Diencephalon (tissue), 1 donor: Measurements from ENCODE around the gene SLC35A3. TPM values are rescaled to one million over a fixed set of nuclear protein-coding genes. Genes with fewer than 3 reads are reported as not detected.

ENCODE experiments used
- small RNA-seq: library from RNA; depleted of rRNA; stranded (forward); fragments of <200 nt; gene quantifications from one replicate; pipeline ENCODE3, GENCODE V24; 2014
- total RNA-seq: library from RNA; depleted of rRNA; stranded (reverse); fragments of >200 nt; gene quantifications from one replicate; pipeline ENCODE4 v1.2.3, GENCODE V29; 2014

Gene SLC35A3
- total RNA-seq, result 27.9 TPM

DNA sequence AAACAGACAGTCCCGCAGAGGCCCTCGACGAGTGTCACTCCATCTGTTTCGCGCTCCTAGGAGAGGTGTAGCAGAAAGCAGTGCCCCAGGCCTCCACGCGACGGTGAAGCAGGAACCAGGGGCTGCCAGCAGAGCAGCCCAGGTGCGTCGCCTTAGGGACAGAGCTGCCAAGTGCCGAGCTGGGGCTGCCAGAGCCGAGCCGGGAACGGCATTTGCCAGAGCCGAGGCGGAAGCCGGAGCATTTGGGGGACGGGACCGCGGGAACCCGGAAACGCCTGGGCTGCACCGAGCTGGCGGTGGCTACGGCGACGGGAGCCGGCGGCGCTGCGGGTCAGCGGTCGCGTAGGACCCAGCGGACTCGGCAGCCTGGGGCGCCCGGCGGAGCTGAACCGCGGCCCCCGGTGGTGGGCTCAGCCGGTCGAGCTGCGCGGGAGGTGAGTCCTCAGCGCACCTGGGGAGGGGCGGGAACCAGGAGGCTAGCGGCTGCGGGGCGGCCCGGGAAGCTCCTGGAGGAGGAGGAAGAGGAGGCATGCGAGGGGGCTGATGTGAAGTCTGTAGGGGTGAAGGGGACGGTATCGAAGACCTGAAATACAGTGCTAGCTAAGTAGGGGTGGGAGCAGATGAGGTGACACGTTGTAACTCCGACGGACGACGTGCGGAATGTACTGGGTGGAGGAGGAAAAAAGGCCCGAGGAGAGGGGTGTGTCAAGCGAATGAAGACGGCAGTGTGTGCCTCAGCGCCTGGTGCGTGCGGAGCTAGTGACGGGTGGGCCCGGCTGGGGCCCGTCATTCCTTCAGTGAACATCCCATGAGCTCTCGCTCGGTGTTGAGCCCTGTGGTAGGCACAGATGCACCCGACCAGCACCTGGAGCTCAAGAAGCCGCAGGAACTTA is at the start of gene SLC35A3:
TSS of gene SLC35A3 (plus strand) at position 268 of the 893 bp plus-strand sequence. CDS start 23,559 bp downstream, outside the sequence.

Small RNAs within 50 kb of the gene (small RNA-seq; reads per million reads assigned to genes)
- gene RNU6-1318P (not detected), gene RNU6-750P (not detected)

Other genes starting within 250 kb of the SLC35A3 start
- gene FRRS1, start 203.4 kb upstream of the SLC35A3 start, total RNA-seq, result 3.7 TPM
- gene AGL, start 119.6 kb upstream of the SLC35A3 start, total RNA-seq, result 47.7 TPM
- gene SASS6, start 162.9 kb downstream of the SLC35A3 start, total RNA-seq, result 4.8 TPM
- gene TRMT13, start 163.2 kb downstream of the SLC35A3 start, total RNA-seq, result 24.7 TPM
- gene LRRC39, start 208.3 kb downstream of the SLC35A3 start, total RNA-seq, result 11.3 TPM